Panc1 (cell line): ENCODE measurements around the gene TREM1. TPM values are rescaled to one million over a fixed set of nuclear protein-coding genes. Genes with fewer than 3 reads are reported as not detected.
"Not testable (repeated sequence)": the region's sequence is repeated elsewhere in the genome, so short reads cannot be mapped to it uniquely, and the experiment has no call there.

ENCODE experiments used
- ATAC-seq: fragments of 200-7000 bp; cut with Tn5 transposase; 2 replicates; pipeline ENCODE4 v1.9.1; 2020; ENCODE audit warnings: mild to moderate bottlenecking, moderate library complexity
- BruUV-seq: library from RNA; stranded (reverse); fragments of 400-500 nt; replicated peaks from 2 replicates; lab custom pipeline; 2021; lab: Mats Ljungman, UMichigan
- CTCF ChIA-PET: fragments of 300-600 bp; sonication (Branson Sonifier 250); formaldehyde crosslinking; loops from one replicate; lab custom pipeline; 2022; ENCODE audit warnings: antibody characterized with exemption; lab: Charles Lee
- POLR2A ChIA-PET: fragments of 300-600 bp; sonication (Branson Sonifier 250); formaldehyde crosslinking; loops from one replicate; lab custom pipeline; 2022; ENCODE audit warnings: antibody characterized with exemption; lab: Charles Lee
- DNase-seq: peaks from one replicate; pipeline ENCODE4 v3.0.0-alpha.2; 2010; ENCODE audit warnings: low read depth, low spot score
- H3K27ac ChIP-seq: 2 replicates; pipeline ENCODE4 v1.5.1; 2011; ENCODE audit warnings: mild to moderate bottlenecking, low read length, inconsistent platforms
- H3K27me3 ChIP-seq: fragments of 200-500 bp; sonication (Bioruptor generic); 2 replicates; pipeline ENCODE4 v1.6.0; 2014; ENCODE audit warnings: low read length, inconsistent platforms; ENCODE audit not compliant: control insufficient read depth, insufficient read depth
- H3K36me3 ChIP-seq: fragments of 200-500 bp; sonication (Bioruptor generic); 2 replicates; pipeline ENCODE4 v1.5.1; 2014; ENCODE audit warnings: inconsistent platforms, mild to moderate bottlenecking, low read length, moderate library complexity; ENCODE audit not compliant: control insufficient read depth, insufficient read depth
- H3K4me1 ChIP-seq: 2 replicates; pipeline ENCODE4 v1.5.1; 2011; ENCODE audit warnings: inconsistent platforms, mild to moderate bottlenecking, low read length, moderate library complexity; ENCODE audit not compliant: control insufficient read depth, insufficient read depth
- H3K4me3 ChIP-seq, 2 experiments: 2 replicates each; pipeline ENCODE4 v1.5.1; 2011 to 2012; ENCODE audit warnings: low read depth in 2 of 2, low read length in 2 of 2, mild to moderate bottlenecking in 2 of 2, inconsistent platforms in 1 of 2, moderate library complexity in 1 of 2
- H3K9me3 ChIP-seq: fragments of 200-500 bp; sonication (Bioruptor generic); 2 replicates; pipeline ENCODE4 v1.5.1; 2014; ENCODE audit warnings: low read depth, mild to moderate bottlenecking, inconsistent platforms, low read length, moderate library complexity; ENCODE audit not compliant: control insufficient read depth, insufficient read depth
- POLR2AphosphoS5 ChIP-seq: IDR thresholded peaks from 2 replicates; pipeline ENCODE4 v1.6.1; 2012; ENCODE audit warnings: mild to moderate bottlenecking, low read depth, low read length, moderate library complexity
- SIN3A ChIP-seq: IDR thresholded peaks from 2 replicates; pipeline ENCODE4 v1.6.1; 2012; ENCODE audit warnings: low read depth, mild to moderate bottlenecking, low read length, moderate library complexity, borderline replicate concordance; ENCODE audit not compliant: insufficient read depth
- TCF7L2 ChIP-seq: IDR thresholded peaks from 2 replicates; pipeline ENCODE4 v1.6.1; 2011; ENCODE audit warnings: mild to moderate bottlenecking, low read depth, low read length, inconsistent platforms
- in situ Hi-C: cut with HindIII; loops from 2 replicates; pipeline ENCODE4 v1.10.0; 2016; ENCODE audit warnings: low sequenced_read_pairs, low pct_unique_long_range_greater_than_20kb
- intact Hi-C: fragments of 100-400 bp; cut with micrococcal nuclease; formaldehyde crosslinking; loops from one replicate; pipeline ENCODE4 v1.10.0; 2022; ENCODE audit not compliant: unreplicated experiment
- total RNA-seq: library from RNA; stranded (reverse); gene quantifications from one replicate; pipeline ENCODE4 v1.2.1, GENCODE V29; 2021; ENCODE audit not compliant: unreplicated experiment
- TF ChIP-seq, protein P1 (sequence below): fragments of 450-650 bp; IDR thresholded peaks from 2 replicates; pipeline ENCODE4 v1.5.1; 2017; ENCODE audit warnings: mild to moderate bottlenecking
- TF ChIP-seq, protein P2 (sequence below), 2 experiments: IDR thresholded peaks; 2 replicates each; pipeline ENCODE4 v1.6.1; 2011 to 2012; ENCODE audit warnings: low read depth in 2 of 2, control low read depth in 1 of 2, low read length in 1 of 2, mild to moderate bottlenecking in 1 of 2, moderate library complexity in 1 of 2; ENCODE audit not compliant: insufficient read depth in 1 of 2

Gene TREM1
- total RNA-seq, 1 experiment from 2014 or later: not detected

DNA sequence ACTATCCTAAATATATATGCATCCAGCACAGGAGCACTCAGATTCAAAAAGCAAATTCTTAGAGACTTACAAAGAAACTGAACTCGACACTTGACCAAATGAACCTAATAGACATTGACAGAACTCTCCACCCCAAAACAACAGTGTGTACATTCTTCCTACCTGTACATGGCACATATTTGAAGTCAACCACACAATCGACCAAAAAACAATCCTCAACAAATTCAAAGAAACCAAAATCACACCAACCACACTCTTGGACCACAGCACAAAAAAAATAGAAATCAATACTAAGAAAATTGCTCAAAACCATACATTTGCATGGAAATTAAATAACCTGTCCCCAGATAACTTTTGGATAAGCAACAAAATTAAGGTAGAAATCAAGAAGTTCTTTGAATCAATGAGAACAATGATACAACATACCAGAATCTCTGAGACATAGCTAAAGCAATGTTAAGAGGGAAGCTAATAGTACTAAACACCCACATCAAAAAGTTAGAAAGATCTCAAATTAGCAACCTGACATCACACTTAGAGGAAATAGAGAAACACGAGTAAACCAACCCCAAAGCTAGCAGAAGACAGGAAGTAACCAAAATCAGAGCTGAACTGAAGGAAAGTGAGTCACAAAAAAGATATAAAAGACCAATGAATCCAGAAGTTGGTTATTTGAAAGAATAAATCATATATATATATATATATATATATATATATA is 12.5 kb upstream of the TREM1 start:
- TF ChIP-seq POLR2AphosphoS5 (no peak), TCF7L2 (no peak), SIN3A (no peak)
- TF ChIP-seq, protein P1, sequence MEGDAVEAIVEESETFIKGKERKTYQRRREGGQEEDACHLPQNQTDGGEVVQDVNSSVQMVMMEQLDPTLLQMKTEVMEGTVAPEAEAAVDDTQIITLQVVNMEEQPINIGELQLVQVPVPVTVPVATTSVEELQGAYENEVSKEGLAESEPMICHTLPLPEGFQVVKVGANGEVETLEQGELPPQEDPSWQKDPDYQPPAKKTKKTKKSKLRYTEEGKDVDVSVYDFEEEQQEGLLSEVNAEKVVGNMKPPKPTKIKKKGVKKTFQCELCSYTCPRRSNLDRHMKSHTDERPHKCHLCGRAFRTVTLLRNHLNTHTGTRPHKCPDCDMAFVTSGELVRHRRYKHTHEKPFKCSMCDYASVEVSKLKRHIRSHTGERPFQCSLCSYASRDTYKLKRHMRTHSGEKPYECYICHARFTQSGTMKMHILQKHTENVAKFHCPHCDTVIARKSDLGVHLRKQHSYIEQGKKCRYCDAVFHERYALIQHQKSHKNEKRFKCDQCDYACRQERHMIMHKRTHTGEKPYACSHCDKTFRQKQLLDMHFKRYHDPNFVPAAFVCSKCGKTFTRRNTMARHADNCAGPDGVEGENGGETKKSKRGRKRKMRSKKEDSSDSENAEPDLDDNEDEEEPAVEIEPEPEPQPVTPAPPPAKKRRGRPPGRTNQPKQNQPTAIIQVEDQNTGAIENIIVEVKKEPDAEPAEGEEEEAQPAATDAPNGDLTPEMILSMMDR: no peak
- TF ChIP-seq, protein P2, sequence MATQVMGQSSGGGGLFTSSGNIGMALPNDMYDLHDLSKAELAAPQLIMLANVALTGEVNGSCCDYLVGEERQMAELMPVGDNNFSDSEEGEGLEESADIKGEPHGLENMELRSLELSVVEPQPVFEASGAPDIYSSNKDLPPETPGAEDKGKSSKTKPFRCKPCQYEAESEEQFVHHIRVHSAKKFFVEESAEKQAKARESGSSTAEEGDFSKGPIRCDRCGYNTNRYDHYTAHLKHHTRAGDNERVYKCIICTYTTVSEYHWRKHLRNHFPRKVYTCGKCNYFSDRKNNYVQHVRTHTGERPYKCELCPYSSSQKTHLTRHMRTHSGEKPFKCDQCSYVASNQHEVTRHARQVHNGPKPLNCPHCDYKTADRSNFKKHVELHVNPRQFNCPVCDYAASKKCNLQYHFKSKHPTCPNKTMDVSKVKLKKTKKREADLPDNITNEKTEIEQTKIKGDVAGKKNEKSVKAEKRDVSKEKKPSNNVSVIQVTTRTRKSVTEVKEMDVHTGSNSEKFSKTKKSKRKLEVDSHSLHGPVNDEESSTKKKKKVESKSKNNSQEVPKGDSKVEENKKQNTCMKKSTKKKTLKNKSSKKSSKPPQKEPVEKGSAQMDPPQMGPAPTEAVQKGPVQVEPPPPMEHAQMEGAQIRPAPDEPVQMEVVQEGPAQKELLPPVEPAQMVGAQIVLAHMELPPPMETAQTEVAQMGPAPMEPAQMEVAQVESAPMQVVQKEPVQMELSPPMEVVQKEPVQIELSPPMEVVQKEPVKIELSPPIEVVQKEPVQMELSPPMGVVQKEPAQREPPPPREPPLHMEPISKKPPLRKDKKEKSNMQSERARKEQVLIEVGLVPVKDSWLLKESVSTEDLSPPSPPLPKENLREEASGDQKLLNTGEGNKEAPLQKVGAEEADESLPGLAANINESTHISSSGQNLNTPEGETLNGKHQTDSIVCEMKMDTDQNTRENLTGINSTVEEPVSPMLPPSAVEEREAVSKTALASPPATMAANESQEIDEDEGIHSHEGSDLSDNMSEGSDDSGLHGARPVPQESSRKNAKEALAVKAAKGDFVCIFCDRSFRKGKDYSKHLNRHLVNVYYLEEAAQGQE (IDR thresholded peaks at IDR 0.05; ENCODE audit: insufficient read depth in 1 of 2, low read depth in 2 of 2, low read length in 1 of 2): no peak
- BruUV-seq: no TSS peak
- no peak overlapping the region for H3K27ac ChIP-seq

DNA sequence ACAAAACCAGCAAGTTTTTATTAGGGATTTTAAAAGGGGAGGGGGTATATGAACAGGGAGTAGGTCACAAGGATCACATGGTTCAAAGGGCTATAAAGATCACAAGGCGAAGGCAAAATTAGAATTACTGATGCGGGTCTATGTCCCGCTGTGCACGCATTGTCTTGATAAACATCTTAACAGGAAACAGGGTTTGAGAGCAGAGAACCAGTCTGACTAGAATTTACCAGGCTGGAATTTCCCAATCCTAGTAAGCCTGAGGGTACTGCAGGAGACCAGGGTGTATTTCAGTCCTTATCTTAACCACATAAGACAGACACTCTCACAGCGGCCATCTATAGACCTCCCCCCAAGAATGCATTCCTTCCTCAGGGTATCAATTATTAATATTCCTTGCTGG is 10.8 kb upstream of the TREM1 start:
- H3K36me3 ChIP-seq, H3K4me3 ChIP-seq, H3K4me1 ChIP-seq, BruUV-seq, POLR2A ChIA-PET, in situ Hi-C loops, CTCF ChIA-PET, intact Hi-C loops, ATAC-seq, H3K27me3 ChIP-seq, H3K9me3 ChIP-seq, H3K27ac ChIP-seq, DNase-seq: not testable (repeated sequence)

More for the DNA sequence above, 12.5 kb upstream of the TREM1 start:
- H3K27me3 ChIP-seq: peaks cover 8% of the 10 kb centered on the region
- no peaks in the 10 kb centered on the region for H3K36me3 ChIP-seq
- intact Hi-C loops: no loop called here
- no peak for DNase-seq
- ChIA-PET CTCF (no interaction called here), POLR2A (no interaction called here)
- no peak overlapping the region for H3K4me3 ChIP-seq
- no peaks in the 10 kb centered on the region for H3K9me3 ChIP-seq
- H3K4me1 ChIP-seq: no peaks in the 10 kb centered on the region
- no peak for ATAC-seq
- in situ Hi-C loops: no loop called here

DNA sequence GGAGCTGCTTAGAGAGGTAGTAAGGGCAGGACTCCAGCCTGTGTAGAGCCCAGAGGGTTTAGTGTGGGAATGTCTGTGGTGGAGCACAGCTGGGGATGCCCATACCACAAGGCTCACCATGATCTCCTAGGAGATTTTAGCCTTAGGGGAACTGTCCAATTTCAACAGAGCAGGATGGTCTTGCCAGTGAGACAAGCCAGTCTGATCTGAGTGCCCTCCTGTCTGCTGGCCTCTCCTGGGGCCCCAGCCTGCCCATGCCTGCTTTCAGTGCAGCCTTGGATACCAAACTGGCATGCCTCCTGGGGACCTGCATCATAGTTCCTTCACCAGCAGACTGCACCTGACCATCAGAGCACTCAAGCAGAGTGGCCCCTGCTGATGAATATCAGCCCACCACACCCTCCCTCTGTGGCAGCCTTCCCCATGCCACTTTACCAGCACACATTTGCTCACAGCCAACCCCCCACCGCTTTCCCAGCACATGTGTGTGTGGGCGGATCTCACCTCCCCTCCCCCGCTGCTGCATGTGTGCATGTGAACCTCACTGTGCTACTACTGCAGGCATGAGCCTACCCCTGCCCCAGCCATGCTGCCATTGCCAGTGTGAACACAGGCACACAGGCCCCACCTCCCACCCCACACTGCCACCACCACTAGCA is 7.9 kb upstream of the TREM1 start:
- ChIA-PET POLR2A (no interaction called here), CTCF (no interaction called here)
- H3K27ac ChIP-seq: no peak overlapping the region

More for the DNA sequence above, 7.9 kb upstream of the TREM1 start:
- no peak for DNase-seq
- no peaks in the 10 kb centered on the region for H3K9me3 ChIP-seq
- ATAC-seq: no peak
- TF ChIP-seq TCF7L2 (no peak), POLR2AphosphoS5 (no peak), SIN3A (no peak)
- TF ChIP-seq, protein P2 (IDR thresholded peaks at IDR 0.05; ENCODE audit: insufficient read depth in 1 of 2, low read depth in 2 of 2, low read length in 1 of 2): no peak
- TF ChIP-seq, protein P1: no peak
- H3K4me1 ChIP-seq: no peaks in the 10 kb centered on the region
- BruUV-seq: no TSS peak
- H3K4me3 ChIP-seq: no peak overlapping the region
- intact Hi-C loops (no loop called here), in situ Hi-C loops (no loop called here)
- H3K27me3 ChIP-seq: peaks cover 9% of the 10 kb centered on the region; the same call in 1 of the 2 replicates
- H3K36me3 ChIP-seq: no peaks in the 10 kb centered on the region
